Kidney glomerular epithelial cell (primary cell): ENCODE measurements around the gene SRGAP1.
"Not testable (repeated sequence)": the region's sequence is repeated elsewhere in the genome, so short reads cannot be mapped to it uniquely, and the experiment has no call there.

Source experiments
- DNase-seq: peaks from one replicate; lab custom pipeline; 2025; lab: John Stamatoyannopoulos, UW

The SRGAP1 gene

GRCh38 chr12:63838411-63838810, 6.1 kb upstream of the SRGAP1 start:
- no peak for DNase-seq

GRCh38 chr12:63841011-63841410, 3.5 kb upstream of the SRGAP1 start:
- DNase-seq: no peak

GRCh38 chr12:63841571-63841970, 2.9 kb upstream of the SRGAP1 start:
- DNase-seq: no peak

GRCh38 chr12:63842750-63843149, 1.8 kb upstream of the SRGAP1 start:
- not testable (repeated sequence) for DNase-seq

GRCh38 chr12:63843254-63843720, 1.2 kb upstream of the SRGAP1 start:
- DNase-seq: no peak

GRCh38 chr12:63843721-63844390, 644 bp upstream of the SRGAP1 start:
- DNase-seq: peak; percentile 90

GRCh38 chr12:63845726-63846125, 1.2 kb downstream of the SRGAP1 start:
- DNase-seq: peak; percentile 53

GRCh38 chr12:63846238-63846967, 1.9 kb downstream of the SRGAP1 start:
- peak; percentile 53 for DNase-seq

GRCh38 chr12:63848450-63848849, 4.0 kb downstream of the SRGAP1 start:
- no peak for DNase-seq

GRCh38 chr12:63849106-63849620, 4.7 kb downstream of the SRGAP1 start:
- DNase-seq: no peak

- no peak for DNase-seq
Measured at GRCh38 chr12:63849641-63850040, 5.1 kb downstream of the SRGAP1 start.

GRCh38 chr12:63853978-63854377, 9.5 kb downstream of the SRGAP1 start:
- no peak for DNase-seq

- no peak for DNase-seq
Measured at GRCh38 chr12:63855299-63855698, 10.8 kb downstream of the SRGAP1 start.

- peak; percentile 64 for DNase-seq
Measured at GRCh38 chr12:63857771-63858670, 13.5 kb downstream of the SRGAP1 start.

GRCh38 chr12:63859880-63860279, 15.4 kb downstream of the SRGAP1 start:
- not testable (repeated sequence) for DNase-seq

- DNase-seq: peak; percentile 21
Measured at GRCh38 chr12:63862187-63862968, 17.9 kb downstream of the SRGAP1 start.

- DNase-seq: no peak
Measured at GRCh38 chr12:63862969-63863230, 18.4 kb downstream of the SRGAP1 start.

GRCh38 chr12:63863658-63864453, 19.4 kb downstream of the SRGAP1 start:
- no peak for DNase-seq

- no peak for DNase-seq
Measured at GRCh38 chr12:63864454-63864706, 19.9 kb downstream of the SRGAP1 start.

GRCh38 chr12:63865448-63865847, 20.9 kb downstream of the SRGAP1 start:
- DNase-seq: no peak

GRCh38 chr12:63867053-63867452, 22.6 kb downstream of the SRGAP1 start:
- DNase-seq: no peak
